CMK (cell line): ENCODE measurements around the gene UPF3A.
"Not testable (repeated sequence)": the region's sequence is repeated elsewhere in the genome, so short reads cannot be mapped to it uniquely, and the experiment has no call there.

Source experiments
- DNase-seq: peaks from one replicate; pipeline ENCODE4 v3.0.0-alpha.2; 2010; ENCODE audit warnings: low read depth

Gene UPF3A

DNA sequence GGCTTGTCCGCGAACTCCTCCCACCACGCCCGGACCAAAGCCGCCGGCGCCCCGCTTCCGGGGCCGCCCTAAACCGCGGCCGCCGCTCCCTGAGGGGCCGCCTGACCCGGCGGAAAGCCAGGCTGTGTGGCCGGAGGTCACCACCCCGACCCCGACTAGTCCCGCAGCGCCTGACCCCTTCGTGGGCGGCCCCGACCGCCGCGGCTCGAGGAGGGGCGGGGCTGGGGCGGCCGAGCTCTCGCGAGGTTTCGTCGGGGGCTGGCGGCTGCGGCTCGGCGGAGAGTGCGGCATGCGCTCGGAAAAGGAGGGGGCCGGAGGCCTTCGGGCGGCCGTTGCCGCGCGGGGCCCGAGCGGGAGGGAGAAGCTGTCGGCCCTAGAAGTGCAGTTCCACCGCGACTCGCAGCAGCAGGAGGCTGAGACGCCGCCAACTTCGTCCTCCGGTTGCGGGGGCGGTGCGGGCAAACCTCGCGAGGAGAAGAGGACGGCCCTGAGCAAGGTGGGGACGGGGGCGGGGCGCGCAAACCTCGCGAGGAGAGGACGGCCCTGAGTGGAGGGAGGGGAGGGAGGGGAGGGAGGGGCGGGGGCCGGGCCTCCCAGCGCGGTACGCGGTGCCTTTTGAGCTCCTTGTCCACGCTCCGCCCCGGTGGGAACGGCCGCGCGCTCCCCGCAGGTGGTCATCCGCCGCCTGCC lies at the start of gene UPF3A:
Gene UPF3A, plus strand, starts transcription at position 251 of the 690 bp plus-strand sequence. Its CDS starts 39 bp downstream, at position 290.
- DNase-seq: peak; percentile 77

DNA sequence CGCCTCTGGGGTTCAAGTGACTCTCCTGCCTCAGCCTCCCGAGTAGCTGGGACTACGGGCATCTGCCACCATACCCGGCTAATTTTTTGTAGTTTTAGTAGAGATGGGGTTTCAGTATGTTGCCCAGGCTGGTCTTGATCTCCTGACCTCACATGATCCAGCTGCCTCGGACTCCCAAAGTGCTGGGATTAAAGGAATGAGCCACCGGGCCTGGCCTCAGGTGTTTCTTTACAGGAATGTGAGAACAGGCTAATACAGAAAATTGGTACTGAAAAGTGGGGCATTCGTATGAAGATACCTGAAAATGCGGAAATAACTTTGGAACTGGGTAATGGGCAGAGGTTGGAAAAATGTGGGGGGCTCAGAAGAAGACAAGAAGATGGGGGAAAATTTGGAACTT lies 49.5 kb upstream of the UPF3A start:
- no peak for DNase-seq

DNA sequence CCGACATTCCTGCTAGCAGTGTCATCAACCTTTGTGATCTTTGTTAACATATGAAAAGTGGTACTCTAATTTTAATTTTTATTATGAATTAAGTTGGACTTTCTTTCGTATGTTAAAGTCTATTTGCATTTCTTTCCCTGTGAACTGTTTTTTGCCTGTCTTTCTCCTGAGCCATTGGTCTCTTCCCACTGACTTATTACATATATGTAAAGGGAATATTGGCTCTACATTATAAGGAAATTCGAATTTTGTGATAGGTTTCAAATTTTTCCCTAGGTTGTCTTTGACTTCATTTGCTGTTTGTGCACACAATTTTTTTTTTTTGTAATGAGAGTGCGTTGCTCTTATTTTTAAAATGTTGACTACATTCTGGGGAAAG lies 47.1 kb upstream of the UPF3A start:
- DNase-seq: no peak

DNA sequence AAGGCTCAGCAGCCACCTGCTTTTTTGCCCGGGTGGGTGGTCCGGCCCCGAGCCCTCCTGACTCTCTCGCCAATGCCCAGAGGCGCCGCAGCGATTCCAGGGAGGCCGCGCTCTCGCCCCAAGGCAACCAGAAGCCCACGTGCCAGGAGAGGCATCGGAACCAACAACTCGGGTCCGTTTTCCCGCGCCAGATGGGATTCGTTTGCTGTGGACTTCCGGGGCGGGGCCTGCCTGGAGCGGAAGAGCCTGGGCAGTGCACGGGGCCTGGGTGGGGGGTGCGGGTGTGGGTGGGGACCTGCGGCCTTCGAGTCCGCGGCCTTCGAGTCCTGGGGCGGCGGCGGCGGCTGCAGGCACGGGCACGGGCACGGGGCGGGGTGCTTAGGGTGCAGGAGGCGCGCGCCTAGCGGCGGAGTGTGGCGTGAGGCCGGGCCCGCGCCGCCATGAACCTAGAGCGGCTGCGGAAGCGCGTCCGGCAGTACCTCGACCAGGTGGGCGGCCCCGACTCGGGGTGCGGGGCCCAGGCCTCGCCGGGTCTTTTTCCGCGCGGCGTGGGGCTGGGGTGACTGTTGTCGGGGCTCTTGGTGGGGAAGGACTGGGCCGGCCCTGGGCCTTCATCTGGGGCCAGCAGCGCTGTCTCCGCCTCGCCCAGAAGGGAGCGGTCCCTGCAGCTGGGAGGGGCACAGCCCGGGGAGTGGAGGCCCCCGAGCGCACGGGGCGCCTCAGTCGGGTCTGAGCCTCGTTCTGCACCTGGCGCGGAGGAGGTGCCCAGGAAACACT lies 46.6 kb upstream of the UPF3A start, which contains the start of gene CDC16:
Gene CDC16, plus strand, starts transcription at position 253 of the 777 bp plus-strand sequence. Its CDS starts 188 bp downstream, at position 441.
- DNase-seq: peak; percentile 78

DNA sequence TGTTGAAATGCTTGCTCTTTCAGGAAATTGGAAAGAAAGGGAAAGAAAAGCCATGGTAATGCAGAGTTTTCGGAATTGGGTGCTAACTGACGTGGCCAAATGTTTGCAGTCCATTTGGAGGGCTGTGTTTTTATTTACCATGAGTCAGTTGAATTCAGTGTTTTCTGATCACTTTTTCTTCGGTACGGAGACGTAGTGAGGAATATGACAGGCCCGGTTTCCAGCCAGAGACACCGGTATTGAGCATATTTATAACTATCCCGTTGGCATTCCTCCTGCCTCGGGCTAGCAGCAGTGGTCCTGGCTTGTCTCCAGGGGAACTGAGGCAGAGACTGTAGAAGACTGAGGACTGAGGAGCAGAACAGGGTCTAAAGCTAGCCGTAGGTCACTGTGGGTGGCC lies 45.7 kb upstream of the UPF3A start:
- no peak for DNase-seq

DNA sequence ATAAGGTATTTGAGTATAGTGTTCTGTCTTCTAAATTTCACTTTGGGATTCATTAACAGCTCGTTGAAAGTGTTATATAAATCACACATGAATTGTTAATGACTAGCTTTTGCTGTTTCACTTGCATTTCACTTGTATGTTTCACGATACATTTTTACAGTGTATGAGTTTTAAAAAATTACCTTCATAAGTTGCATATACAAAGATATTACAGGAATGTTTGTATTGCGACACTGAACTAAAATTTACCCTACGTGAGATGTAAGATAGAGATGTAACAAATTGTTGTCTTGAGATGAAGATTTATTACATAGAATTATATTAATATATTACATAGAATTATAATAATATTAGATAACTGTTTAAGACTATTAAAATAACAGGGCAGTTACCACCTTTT lies 45.2 kb upstream of the UPF3A start:
- no peak for DNase-seq

- DNase-seq: no peak
Observed at GRCh38 chr13:114237415-114238112, 43.8 kb upstream of the UPF3A start.

- no peak for DNase-seq
Observed at GRCh38 chr13:114241918-114242317, 39.5 kb upstream of the UPF3A start.

GRCh38 chr13:114243971-114244370 lies 37.4 kb upstream of the UPF3A start:
- no peak for DNase-seq

DNA sequence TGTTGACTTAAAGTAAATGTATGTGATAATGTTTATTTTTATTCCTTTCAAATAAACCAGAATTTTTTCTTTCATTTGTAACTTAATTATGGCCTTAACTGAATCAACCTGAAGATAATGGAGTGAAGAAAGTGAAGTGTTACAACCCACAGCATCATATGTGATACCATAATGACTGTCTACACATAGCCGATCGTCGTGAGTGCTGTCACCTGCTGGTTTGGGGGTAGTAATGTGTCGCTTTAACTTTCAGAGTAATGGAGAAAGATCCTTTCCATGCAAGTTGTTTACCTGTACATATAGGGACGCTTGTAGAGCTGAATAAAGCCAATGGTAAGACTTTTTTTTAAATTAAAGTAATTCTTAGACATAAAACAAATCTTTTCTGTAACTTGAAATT lies 36.8 kb upstream of the UPF3A start:
- DNase-seq: no peak

DNA sequence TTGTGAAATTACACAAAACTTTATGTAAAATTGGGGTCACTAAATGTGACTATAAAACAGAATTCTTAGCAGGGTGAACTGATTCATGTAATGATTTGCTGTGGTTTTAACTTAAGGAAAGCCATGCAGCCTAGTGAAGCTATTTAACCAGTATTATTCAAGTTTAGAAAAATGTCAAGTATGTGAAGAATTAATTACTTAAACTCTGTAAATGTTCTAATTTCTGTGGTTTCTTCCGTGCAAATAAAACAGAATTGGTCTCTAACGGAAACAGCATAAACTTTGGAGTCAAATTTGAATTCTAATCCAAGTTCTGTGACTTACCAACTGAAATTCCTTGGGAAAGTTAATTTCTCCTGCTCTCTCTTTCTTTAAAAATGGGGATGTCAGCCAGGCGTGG lies 33.4 kb upstream of the UPF3A start:
- no peak for DNase-seq

GRCh38 chr13:114249077-114249476 lies 32.3 kb upstream of the UPF3A start:
- no peak for DNase-seq

GRCh38 chr13:114251639-114252440 lies 29.6 kb upstream of the UPF3A start:
- DNase-seq: not testable (repeated sequence)

DNA sequence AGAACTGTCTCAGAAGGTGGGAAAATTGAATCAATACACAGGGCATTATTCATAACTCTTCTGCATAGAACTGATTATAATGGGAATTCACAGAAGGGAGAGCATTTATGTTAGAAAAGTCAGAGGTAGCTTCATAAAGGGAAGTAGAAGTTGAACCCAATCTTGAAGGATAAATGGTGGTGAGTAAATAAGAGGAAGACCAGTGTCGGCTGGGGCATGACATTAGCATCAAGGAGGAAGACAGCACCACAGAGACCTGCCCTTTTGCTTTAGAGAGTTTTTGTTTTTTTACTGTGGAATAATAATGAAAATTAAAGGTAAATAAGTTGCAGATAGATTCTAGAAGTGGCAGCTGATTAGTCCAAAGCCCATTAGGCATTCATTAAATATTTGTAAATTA lies 24.9 kb upstream of the UPF3A start:
- DNase-seq: no peak

DNA sequence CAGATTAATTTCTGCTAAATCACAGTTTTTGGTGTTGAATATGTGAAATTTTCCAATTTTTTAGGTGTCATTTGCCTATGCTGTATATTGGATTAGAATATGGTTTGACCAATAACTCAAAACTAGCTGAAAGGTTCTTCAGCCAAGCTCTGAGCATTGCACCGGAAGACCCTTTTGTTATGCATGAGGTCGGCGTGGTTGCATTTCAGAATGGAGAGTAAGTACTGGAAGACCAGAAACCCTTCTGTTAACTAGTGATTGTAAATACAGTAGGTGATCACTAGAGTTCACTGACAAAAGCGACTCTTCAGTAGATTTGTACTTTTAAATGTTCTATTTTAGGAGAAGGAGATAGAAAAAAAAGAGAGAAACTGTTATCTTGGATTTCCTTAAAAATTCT lies 24.4 kb upstream of the UPF3A start:
- DNase-seq: no peak

DNA sequence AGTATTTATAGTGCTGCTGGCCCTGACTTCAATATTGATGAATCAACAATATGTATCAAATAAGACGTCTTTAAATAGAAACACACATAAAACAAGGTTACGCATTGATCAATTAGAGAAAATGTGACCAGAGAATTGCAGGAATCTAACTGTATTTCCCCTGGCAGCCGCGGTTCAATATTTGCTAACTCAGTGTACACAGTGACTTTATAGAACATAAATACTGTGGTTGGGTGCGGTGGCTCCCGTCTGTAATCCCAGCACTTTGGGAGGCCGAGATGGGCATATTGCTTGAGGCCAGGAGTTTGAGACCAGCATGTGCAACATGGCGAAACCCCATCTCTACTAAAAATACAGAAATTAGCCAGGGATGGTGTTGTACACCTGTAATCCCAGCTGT lies 22.8 kb upstream of the UPF3A start:
- DNase-seq: no peak

- no peak for DNase-seq
Observed at GRCh38 chr13:114259374-114259773, 22.0 kb upstream of the UPF3A start.

DNA sequence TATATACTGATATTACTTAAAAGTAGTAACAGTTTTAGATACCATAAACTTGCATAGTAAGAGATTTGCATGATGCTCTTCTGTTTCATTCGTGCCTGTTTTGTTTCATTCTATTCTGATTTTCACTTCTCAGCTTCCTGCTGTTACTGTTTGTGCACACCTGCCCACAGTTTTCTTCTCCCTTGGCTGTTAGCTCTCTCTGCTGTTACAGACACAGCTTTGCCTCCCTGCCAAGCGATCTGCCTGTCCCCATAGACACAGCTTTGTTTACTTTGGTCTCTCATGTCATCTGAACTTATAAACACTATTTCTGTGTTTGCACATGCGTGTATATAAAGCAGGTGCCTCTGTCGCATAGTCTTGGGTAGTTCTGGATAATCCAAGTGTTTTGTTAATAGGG lies 21.4 kb upstream of the UPF3A start:
- DNase-seq: no peak

GRCh38 chr13:114260814-114261213 lies 20.6 kb upstream of the UPF3A start:
- DNase-seq: no peak

DNA sequence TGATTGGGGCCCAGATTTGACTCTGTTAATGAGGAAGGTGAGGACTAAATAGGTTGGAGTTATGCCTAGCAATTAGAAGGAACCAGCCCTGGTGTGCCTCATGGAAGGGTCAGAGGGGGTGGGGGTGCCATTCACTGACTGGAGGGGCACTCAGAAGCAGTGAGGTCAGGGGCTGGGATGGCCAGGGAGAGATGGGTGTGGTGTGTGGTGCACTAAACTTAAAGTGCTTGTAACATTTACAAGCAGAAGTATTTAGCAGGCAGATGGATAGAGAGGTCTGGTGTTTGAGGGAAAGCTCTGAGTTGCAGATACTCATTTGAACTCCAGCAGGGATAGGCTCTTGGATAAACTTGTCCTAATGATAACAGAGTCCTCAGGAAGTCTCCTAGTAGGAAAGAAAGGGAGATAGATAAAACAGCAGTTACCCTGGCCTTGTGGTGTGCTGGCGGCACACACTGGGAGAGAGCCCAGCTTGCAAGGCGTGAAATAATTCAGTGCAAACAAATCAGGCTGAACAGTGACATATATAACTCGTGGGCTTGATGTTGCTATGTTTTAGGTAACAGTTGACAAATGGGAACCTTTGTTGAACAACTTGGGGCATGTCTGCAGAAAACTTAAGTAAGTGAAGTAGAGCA lies 20.0 kb upstream of the UPF3A start:
- DNase-seq: no peak

- DNase-seq: no peak
Observed at GRCh38 chr13:114263578-114263977, 17.8 kb upstream of the UPF3A start.

GRCh38 chr13:114264313-114264712 lies 17.1 kb upstream of the UPF3A start:
- not testable (repeated sequence) for DNase-seq
